Ammon's horn (tissue), 1 donor: ENCODE data around the gene GGTA1.

Experiments used
- DNase-seq: peaks from one replicate; pipeline ENCODE4 v3.0.0-alpha.2; 2016; ENCODE audit warnings: low spot score

Gene GGTA1

DNA sequence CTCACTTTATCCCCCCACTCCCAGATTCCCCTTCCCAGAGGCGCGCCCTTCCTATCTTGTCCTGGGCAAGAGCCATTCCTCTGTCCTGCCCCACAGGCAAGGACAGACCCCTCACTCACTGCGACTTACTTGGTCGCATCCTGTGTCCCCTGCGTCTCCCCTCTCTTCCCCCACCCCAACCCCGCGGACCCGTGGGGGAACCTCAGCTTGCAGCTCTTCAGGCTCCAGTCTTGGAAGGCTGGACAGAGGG, 542 bp downstream of the GGTA1 start:
- no peak for DNase-seq

DNA sequence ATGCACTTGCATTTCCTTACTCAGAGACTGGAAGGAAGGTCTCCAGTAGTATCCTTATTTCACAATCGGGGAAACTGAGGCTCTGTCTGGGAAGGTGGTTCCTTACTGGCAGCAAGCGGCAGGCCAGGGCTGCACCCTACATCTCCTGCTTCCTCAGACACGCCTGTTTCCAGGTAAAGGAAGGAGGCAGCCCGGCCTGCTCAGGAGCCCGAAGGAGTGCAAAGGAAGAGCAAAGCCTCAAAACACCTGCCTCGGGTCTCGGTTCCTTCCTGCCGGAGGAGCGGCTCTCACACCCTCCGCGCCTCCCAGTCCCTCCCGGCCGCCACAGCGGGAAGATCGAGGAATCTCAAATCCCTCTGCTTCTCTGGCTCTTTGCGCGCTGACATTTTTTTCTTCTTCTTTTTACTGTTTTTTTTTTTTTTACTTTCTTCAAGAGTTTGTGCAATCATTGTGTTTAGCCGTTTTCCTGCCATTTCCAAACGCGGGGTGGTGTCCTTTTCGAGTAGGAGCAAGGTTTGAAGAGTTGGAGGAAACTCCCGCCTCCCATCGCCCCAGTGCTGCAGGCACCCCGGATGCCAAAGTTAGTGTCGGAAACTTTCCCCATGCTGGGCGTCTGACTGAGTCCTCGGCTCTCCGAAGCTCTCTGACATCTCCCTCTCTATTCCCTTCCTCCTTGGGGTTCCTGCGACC, 1.0 kb downstream of the GGTA1 start:
- DNase-seq, result peak; percentile 35

GRCh38 chr9:121498150-121498486, 1.5 kb downstream of the GGTA1 start:
- DNase-seq, result peak; percentile 84

- DNase-seq, result no peak
Measured at GRCh38 chr9:121495976-121496375, 3.7 kb downstream of the GGTA1 start.

DNA sequence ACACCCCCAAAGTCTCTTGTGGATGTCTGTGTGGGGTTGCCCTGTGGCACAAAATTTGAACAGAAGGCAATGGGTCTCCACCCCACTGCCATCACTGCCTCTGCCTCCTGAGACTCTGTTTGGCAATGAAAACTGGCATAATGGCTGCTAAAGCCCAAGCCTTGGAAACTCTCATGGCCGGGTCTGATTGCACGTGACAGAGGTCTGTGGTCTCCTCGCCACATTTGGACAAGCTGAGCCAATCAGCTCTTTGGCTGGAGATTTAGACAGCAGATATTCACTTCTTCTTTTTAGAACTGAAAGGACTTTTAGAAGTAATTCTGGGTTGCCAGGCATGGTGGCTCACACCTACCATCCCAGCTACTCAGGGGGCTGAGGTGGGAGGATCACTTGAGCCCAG, 5.5 kb downstream of the GGTA1 start:
- peak; percentile 31 for DNase-seq

- no peak for DNase-seq
Measured at GRCh38 chr9:121491111-121491510, 8.5 kb downstream of the GGTA1 start.

DNA sequence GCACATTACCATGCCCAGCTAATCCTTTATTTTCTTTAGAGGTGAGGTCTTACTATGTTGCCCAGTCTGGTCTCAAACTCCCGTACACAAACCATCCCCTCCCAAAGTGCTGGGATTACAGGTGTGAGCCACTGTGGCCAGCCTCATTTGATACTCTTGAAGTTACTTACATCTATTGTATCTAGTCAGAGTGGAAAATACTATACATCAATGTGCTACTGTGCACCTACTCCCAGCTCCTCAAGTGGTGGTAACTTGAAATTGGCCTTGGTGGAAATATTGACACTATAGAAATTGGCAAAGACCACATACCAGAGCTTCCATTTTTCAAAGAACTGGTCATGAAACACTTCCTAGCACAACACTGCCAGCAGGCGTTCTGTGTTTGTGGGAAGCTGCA, 10.3 kb downstream of the GGTA1 start:
- no peak for DNase-seq

GRCh38 chr9:121486043-121486442, 13.6 kb downstream of the GGTA1 start:
- DNase-seq, result no peak

DNA sequence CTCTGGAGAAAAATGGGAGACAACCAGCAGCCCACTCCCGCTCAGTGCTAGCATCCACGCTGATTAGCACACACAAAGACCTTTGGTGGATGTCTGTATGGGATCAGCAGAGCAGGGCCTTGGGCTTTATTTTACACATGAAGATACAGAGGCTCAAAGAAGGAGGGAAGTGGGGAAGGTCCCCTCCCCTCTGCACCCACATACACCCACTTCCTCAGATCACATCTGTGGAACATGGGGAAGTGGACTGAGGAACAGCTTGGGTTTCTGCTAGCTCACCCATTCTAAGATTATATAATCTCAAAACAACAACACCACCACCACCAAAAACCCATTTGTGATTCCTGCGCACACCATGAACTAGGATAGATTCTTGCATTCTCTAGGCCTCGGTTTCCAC, 14.0 kb downstream of the GGTA1 start:
- peak; percentile 68 for DNase-seq

GRCh38 chr9:121484651-121485446, 14.8 kb downstream of the GGTA1 start:
- DNase-seq, result peak; percentile 55

DNA sequence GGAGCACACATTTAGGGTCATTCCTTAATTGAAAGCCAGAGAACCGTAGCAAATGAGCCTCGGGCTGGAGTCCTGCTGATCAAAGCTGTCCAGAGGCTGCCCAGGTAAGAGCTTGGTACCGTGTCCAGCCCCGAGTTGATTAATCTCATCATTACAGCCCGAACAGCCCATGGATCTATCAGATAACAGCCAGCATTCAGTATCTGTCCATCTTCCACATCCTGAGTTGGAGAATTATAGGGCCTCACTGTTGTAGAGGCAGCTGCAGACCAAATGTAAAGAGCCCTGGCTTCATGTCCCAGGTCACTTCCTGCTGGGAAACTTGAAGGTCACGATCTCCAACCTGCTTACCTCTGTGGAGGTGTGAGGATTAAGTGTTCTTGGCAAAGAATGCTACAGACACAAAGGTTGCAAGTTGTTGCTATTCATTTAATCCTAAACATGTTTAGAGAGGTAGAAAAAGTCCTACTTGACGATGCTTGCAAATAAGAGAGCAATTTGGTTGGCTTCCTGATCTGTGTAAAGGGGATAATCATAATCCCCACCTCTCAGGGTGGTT, 16.1 kb downstream of the GGTA1 start:
- DNase-seq, result no peak

DNA sequence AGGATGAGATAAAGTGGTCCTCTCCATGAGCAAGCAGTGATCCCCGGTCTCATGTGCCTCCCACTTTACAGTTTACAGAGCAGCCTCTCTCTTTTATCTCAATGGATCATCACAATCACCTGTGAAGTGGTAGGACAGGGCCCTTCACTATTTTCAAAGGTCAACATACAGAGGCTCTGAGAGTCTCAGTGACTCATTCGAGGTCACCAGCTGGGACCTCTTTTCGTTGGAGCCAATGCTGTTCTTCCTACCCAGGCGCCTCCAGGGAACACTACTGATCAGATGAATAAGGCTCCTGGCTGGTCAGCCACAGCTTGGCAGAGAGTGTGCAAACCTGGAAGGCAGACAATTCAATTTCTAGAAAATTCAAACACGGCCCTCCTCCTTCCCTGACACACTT, 16.6 kb downstream of the GGTA1 start:
- DNase-seq, result no peak

GRCh38 chr9:121478816-121479676, 20.6 kb downstream of the GGTA1 start:
- DNase-seq, result no peak

DNA sequence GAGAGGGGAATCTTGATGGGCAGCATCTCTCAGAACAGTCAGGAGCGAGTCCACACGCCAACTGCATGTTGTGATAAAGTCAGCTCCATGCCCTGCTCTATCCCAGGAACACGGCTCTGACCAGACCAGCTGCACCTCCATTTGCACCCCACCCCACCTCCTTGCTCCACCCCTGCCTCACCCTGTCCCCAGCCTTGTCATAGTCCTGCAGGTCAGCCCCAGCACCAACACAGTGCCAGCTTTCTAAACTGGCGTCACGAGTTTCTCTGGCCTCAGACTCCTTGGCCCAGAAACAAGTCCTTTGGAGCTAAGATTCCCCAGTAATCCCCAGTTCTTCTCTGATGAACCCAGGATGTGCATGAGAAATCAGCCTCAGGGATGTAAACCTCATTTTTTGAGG, 23.5 kb downstream of the GGTA1 start:
- DNase-seq, result no peak

- DNase-seq, result no peak
Measured at GRCh38 chr9:121474231-121474947, 25.3 kb downstream of the GGTA1 start.

GRCh38 chr9:121473229-121473628, 26.4 kb downstream of the GGTA1 start:
- DNase-seq, result no peak

DNA sequence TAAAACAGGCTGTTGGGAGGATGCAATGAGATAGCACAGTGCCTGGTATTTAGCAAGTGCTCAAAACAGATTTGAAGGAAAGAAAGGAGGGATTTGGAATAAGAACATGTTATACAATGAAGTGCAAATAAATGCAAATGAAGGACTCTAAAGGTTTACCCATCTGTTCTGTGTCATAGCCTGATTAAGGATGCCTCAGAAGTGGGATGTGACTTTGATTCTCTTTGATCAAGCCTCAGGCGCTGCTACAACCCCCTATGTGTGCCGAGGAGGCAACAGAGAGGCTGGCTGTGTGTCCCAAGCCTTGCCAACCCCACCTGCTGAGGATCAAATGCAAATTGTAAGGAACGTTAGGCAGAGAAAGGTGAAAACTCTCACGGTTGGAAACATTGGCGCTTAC, 27.2 kb downstream of the GGTA1 start:
- DNase-seq, result no peak

DNA sequence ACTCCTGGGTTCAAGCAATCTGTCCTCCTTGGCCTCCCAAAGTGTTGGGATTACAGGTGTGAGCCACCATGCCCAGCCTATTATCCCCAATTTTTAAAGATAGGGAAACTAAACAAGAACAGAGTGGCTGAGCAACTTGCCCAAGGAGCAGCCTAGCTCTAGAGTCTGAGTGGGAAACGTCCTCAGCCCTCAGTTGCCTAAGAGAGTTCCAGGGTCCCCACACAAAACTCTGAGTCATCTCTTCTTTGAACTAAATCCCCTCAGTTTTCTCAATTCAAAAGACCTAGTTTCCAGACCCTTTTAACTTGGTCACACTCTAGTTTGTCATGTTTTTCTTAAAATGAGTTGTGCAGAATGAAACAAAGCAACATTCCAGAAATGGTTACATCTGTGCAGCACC, 33.5 kb downstream of the GGTA1 start:
- no peak for DNase-seq

DNA sequence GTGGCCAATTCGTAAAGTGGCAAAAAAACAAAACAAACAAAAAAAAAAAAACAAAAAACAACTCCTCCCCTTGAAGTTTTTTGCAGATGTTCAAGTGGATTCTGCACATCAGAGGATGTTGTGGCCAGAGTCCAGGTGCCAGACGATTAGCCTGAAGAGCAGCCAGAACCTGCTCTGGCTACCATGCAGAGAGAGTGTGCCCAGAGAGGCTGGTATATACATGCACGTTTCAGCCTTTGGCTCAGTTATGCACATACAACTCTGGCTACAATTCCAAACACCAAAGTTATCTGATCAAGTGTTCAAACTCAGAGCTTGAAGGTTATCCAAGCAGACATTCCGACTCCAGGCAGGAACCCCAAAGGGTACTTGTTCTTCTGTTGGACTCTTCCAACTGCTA, 34.7 kb downstream of the GGTA1 start:
- DNase-seq, result no peak

GRCh38 chr9:121463026-121463807, 36.4 kb downstream of the GGTA1 start:
- peak; percentile 42 for DNase-seq

GRCh38 chr9:121459513-121459912, 40.1 kb downstream of the GGTA1 start:
- DNase-seq, result no peak
